Measurements from ENCODE around the gene CRHR2. TPM values are rescaled to one million over a fixed set of nuclear protein-coding genes. Genes with fewer than 3 reads are reported as not detected.

The CRHR2 gene
- not detected in 2 replicates for total RNA-seq

GRCh38 chr7:30682212-30683083, at the start of gene CRHR2:
Gene CRHR2 (minus strand): TSS chr7:30682456. CDS start chr7:30682280, 176 bp downstream.

Other genes with a start within 250 kb of the CRHR2 start
- gene NOD1, start 203.7 kb downstream of the CRHR2 start, total RNA-seq, result 3.3 and 6.6 TPM in 2 replicates
- 19.0 and 20.2 TPM in 2 replicates for gene GGCT, start 177.6 kb downstream of the CRHR2 start, total RNA-seq
- gene GARS1, start 87.6 kb downstream of the CRHR2 start, total RNA-seq, result 287 and 424 TPM in 2 replicates
- 0.30 TPM in 1 of 2 replicates, not detected in the other for gene INMT, start 69.7 kb upstream of the CRHR2 start, total RNA-seq
- 3.9 and 5.4 TPM in 2 replicates for gene MINDY4, start 89.0 kb upstream of the CRHR2 start, total RNA-seq
- 19.5 and 27.0 TPM in 2 replicates for gene AQP1, start 229.4 kb upstream of the CRHR2 start, total RNA-seq

Data from smooth muscle cell of the umbilical artery (primary cell).